Keratinocyte (primary cell): ENCODE results near the gene NUP210.

ENCODE experiments used
- CTCF ChIP-seq, 3 experiments: IDR thresholded peaks in 1 of 3; conservative IDR thresholded peaks in 1 of 3; optimal IDR thresholded peaks in 1 of 3; 2 replicates in 2 of 3; 3 replicates in 1 of 3; pipeline versions ENCODE3 to v1.5.1; 2011; ENCODE audit warnings: low read length in 3 of 3, mild to moderate bottlenecking in 3 of 3, moderate library complexity in 2 of 3, control low read depth in 1 of 3, inconsistent platforms in 1 of 3; ENCODE audit not compliant: insufficient read depth in 2 of 3; ENCODE audit errors: extremely low read depth in 1 of 3
- EZH2 ChIP-seq: IDR thresholded peaks from one replicate; pipeline ENCODE4 v1.6.1; 2012; ENCODE audit warnings: inconsistent platforms, mild to moderate bottlenecking, low read length, moderate library complexity

GRCh38 chr3:13424865-13425617 lies 4.9 kb upstream of the NUP210 start:
- TF ChIP-seq CTCF (optimal IDR thresholded peaks at IDR 0.05 in 1 of 3, IDR thresholded peaks at IDR 0.05 in 1 of 3, conservative IDR thresholded peaks at IDR 0.05 in 1 of 3; ENCODE audit: extremely low read depth in 1 of 3, insufficient read depth in 2 of 3, low read length in 3 of 3) (no peak), EZH2 (no peak)
